Measurements from ENCODE around the gene NTSR1.
A peak's percentile ranks its signal among the peaks of the same experiment; 100 is the strongest.

Gene NTSR1

GRCh38 chr20:62805711-62806382, 97.2 kb downstream of the NTSR1 start:
- DNase-seq: no peak

GRCh38 chr20:62806383-62807050, 97.9 kb downstream of the NTSR1 start:
- DNase-seq: no peak

GRCh38 chr20:62807444-62808210, 99.0 kb downstream of the NTSR1 start:
- DNase-seq: no peak

- DNase-seq: peak; percentile 21
Measured at GRCh38 chr20:62808211-62808865, 99.7 kb downstream of the NTSR1 start.

GRCh38 chr20:62809530-62810428, 101.1 kb downstream of the NTSR1 start:
- DNase-seq: no peak

GRCh38 chr20:62811320-62811719, 102.7 kb downstream of the NTSR1 start:
- DNase-seq: no peak

- no peak for DNase-seq
Measured at GRCh38 chr20:62811720-62812119, 103.1 kb downstream of the NTSR1 start.
